Progenitor cell of endocrine pancreas (in vitro differentiated cells): ENCODE measurements around the gene KLHL18. TPM values are rescaled to one million over a fixed set of nuclear protein-coding genes. Genes with fewer than 3 reads are reported as not detected.

Source experiments
- DNase-seq: peaks from one replicate; pipeline ENCODE4 v3.0.0; 2021; ENCODE audit warnings: low spot score; ENCODE audit not compliant: unreplicated experiment
- H3K27ac Mint-ChIP-seq: 2 replicates; pipeline ENCODE4 v1.8.0; 2021; ENCODE audit warnings: mild to moderate bottlenecking, moderate library complexity, mixed read lengths
- H3K27me3 Mint-ChIP-seq: 2 replicates; pipeline ENCODE4 v1.8.0; 2021; ENCODE audit warnings: mixed read lengths
- H3K36me3 Mint-ChIP-seq: 2 replicates; pipeline ENCODE4 v1.8.0; 2022; ENCODE audit warnings: mixed read lengths; ENCODE audit not compliant: insufficient read depth
- H3K4me1 Mint-ChIP-seq: 2 replicates; pipeline ENCODE4 v1.8.0; 2021; ENCODE audit warnings: low read depth, mixed read lengths
- H3K4me3 Mint-ChIP-seq: 2 replicates; pipeline ENCODE4 v1.8.0; 2021; ENCODE audit warnings: low read depth, mild to moderate bottlenecking, moderate library complexity, mixed read lengths
- H3K9me3 Mint-ChIP-seq: 2 replicates; pipeline ENCODE4 v1.8.0; 2021; ENCODE audit warnings: low read depth, mixed read lengths
- CTCF ChIP-seq: fragments of 200-600 bp; sonication (generic); IDR thresholded peaks from one replicate; pipeline ENCODE4 v1.5.0; 2021; ENCODE audit warnings: antibody characterized with exemption, mild to moderate bottlenecking; ENCODE audit not compliant: unreplicated experiment
- total RNA-seq: library from RNA; stranded (reverse); gene quantifications from 2 replicates; pipeline ENCODE4 v1.2.1, GENCODE V29; 2021

The KLHL18 gene
- total RNA-seq, 1 donor from 2014 or later = 33.6 TPM

GRCh38 chr3:47276558-47276957, 6.2 kb upstream of the KLHL18 start:
- Mint-ChIP-seq H3K27ac (no peak overlapping the region), H3K4me1 (peaks cover 10% of the 10 kb centered on the region), H3K9me3 (no peaks in the 10 kb centered on the region)

GRCh38 chr3:47280519-47280918, 2.2 kb upstream of the KLHL18 start:
- no peaks in the 10 kb centered on the region for H3K27me3 Mint-ChIP-seq
- peaks cover 3% of the 10 kb centered on the region for H3K36me3 Mint-ChIP-seq
- H3K4me3 Mint-ChIP-seq = no peak overlapping the region
- no peak for TF ChIP-seq CTCF
- H3K9me3 Mint-ChIP-seq = no peaks in the 10 kb centered on the region
- H3K4me1 Mint-ChIP-seq = peaks cover 21% of the 10 kb centered on the region
- DNase-seq = no peak
- no peak overlapping the region for H3K27ac Mint-ChIP-seq

More at GRCh38 chr3:47276558-47276957, 6.2 kb upstream of the KLHL18 start:
- H3K4me3 Mint-ChIP-seq = no peak overlapping the region
- no peak for TF ChIP-seq CTCF
- H3K27me3 Mint-ChIP-seq = no peaks in the 10 kb centered on the region
- DNase-seq = no peak
- peaks cover 6% of the 10 kb centered on the region for H3K36me3 Mint-ChIP-seq

GRCh38 chr3:47283193-47283537, 421 bp downstream of the KLHL18 start:
- H3K27me3 Mint-ChIP-seq = no peaks in the 10 kb centered on the region
- no peaks in the 10 kb centered on the region for H3K9me3 Mint-ChIP-seq
- no peak for TF ChIP-seq CTCF
- H3K27ac Mint-ChIP-seq = peak overlapping the region; percentile 99
- peaks cover 1% of the 10 kb centered on the region for H3K36me3 Mint-ChIP-seq
- peaks cover 21% of the 10 kb centered on the region for H3K4me1 Mint-ChIP-seq
- DNase-seq = no peak
- H3K4me3 Mint-ChIP-seq = peak overlapping the region; percentile 100

- H3K36me3 Mint-ChIP-seq = peaks cover 3% of the 10 kb centered on the region
- peak overlapping the region; percentile 100 for H3K4me3 Mint-ChIP-seq
- TF ChIP-seq CTCF = no peak
- peak overlapping the region; percentile 99 for H3K27ac Mint-ChIP-seq
- no peak for DNase-seq
- no peaks in the 10 kb centered on the region for H3K9me3 Mint-ChIP-seq
- H3K27me3 Mint-ChIP-seq = no peaks in the 10 kb centered on the region
- H3K4me1 Mint-ChIP-seq = peaks cover 21% of the 10 kb centered on the region
These were observed 1.0 kb downstream of the KLHL18 start for GRCh38 chr3:47283591-47284364.

- no peaks in the 10 kb centered on the region for H3K27me3 Mint-ChIP-seq
- no peak overlapping the region for H3K4me3 Mint-ChIP-seq
- H3K36me3 Mint-ChIP-seq = peaks cover 6% of the 10 kb centered on the region
- peaks cover 2% of the 10 kb centered on the region for H3K4me1 Mint-ChIP-seq
- no peaks in the 10 kb centered on the region for H3K9me3 Mint-ChIP-seq
- no peak for DNase-seq
- peak overlapping the region; percentile 63 for H3K27ac Mint-ChIP-seq
- no peak for TF ChIP-seq CTCF
These were observed 6.5 kb downstream of the KLHL18 start for GRCh38 chr3:47288966-47289910.
